CD4-positive, alpha-beta T cell (primary cell): ENCODE data around the gene MRAS. TPM values are rescaled to one million over a fixed set of nuclear protein-coding genes. Genes with fewer than 3 reads are reported as not detected.

Experiments
- ATAC-seq: fragments of 200-7000 bp; cut with Tn5 transposase; one replicate; pipeline ENCODE4 v1.10.0; 2022; ENCODE audit warnings: mild to moderate bottlenecking; ENCODE audit not compliant: poor library complexity
- CTCF ChIA-PET: fragments of 350-600 bp; sonication (Branson Sonifier 250); formaldehyde crosslinking; loops from one replicate; lab custom pipeline; 2021; ENCODE audit warnings: antibody characterized with exemption, inconsistent platforms; lab: Charles Lee
- POLR2A ChIA-PET: fragments of 350-600 bp; sonication (Branson Sonifier 250); formaldehyde crosslinking; loops from one replicate; lab custom pipeline; 2021; ENCODE audit warnings: antibody characterized with exemption, inconsistent platforms; lab: Charles Lee
- DNase-seq, 14 experiments: peaks; one replicate each; pipeline ENCODE4 v3.0.0-alpha.2; 2013 to 2020; ENCODE audit warnings: mixed read lengths in 2 of 14
- H3K27ac ChIP-seq, 2 donors: one replicate each; pipeline versions ENCODE4 v1.5.1 to v1.7.0; 2013; ENCODE audit warnings: low read length in 2 of 2, low read depth in 1 of 2, mild to moderate bottlenecking in 1 of 2
- H3K27me3 ChIP-seq, 2 experiments: 1 replicate in 1 of 2; 2 replicates in 1 of 2; pipeline versions ENCODE4 v1.6.1 to v1.7.0; 2013; ENCODE audit warnings: low read length in 2 of 2, control low read depth in 1 of 2, mild to moderate bottlenecking in 1 of 2, moderate library complexity in 1 of 2; ENCODE audit not compliant: insufficient read depth in 2 of 2, control insufficient read depth in 1 of 2
- H3K36me3 ChIP-seq: one replicate; pipeline ENCODE4 v1.6.1; 2013; ENCODE audit warnings: low read length, control low read depth; ENCODE audit not compliant: insufficient read depth
- H3K4me1 ChIP-seq: one replicate; pipeline ENCODE4 v1.6.1; 2013; ENCODE audit warnings: low read length, control low read depth; ENCODE audit not compliant: insufficient read depth
- H3K4me3 ChIP-seq: one replicate; pipeline ENCODE4 v1.5.1; 2013; ENCODE audit warnings: mild to moderate bottlenecking, low read length, moderate library complexity
- H3K9me3 ChIP-seq, 2 experiments: 1 replicate in 1 of 2; 2 replicates in 1 of 2; pipeline versions ENCODE4 v1.6.1 to v1.7.0; 2013; ENCODE audit warnings: low read length in 2 of 2, mild to moderate bottlenecking in 2 of 2, control low read depth in 1 of 2, moderate library complexity in 1 of 2; ENCODE audit not compliant: control insufficient read depth in 1 of 2, insufficient read depth in 1 of 2
- H3K27ac Mint-ChIP-seq: one replicate; pipeline ENCODE4 v1.8.0; 2020; ENCODE audit warnings: mixed read lengths
- H3K27me3 Mint-ChIP-seq: one replicate; pipeline ENCODE4 v1.8.0; 2021; ENCODE audit warnings: mixed read lengths
- H3K36me3 Mint-ChIP-seq: one replicate; pipeline ENCODE4 v1.8.0; 2021; ENCODE audit warnings: low read depth, mixed read lengths
- H3K4me1 Mint-ChIP-seq: one replicate; pipeline ENCODE4 v1.8.0; 2021; ENCODE audit warnings: low read depth, mixed read lengths
- H3K4me3 Mint-ChIP-seq: one replicate; pipeline ENCODE4 v1.8.0; 2020; ENCODE audit warnings: mild to moderate bottlenecking, mixed read lengths
- H3K9me3 Mint-ChIP-seq: one replicate; pipeline ENCODE4 v1.8.0; 2020; ENCODE audit warnings: mixed read lengths
- intact Hi-C, 2 experiments: fragments of 100-400 bp; cut with DNase I in 1 of 2; cut with micrococcal nuclease in 1 of 2; formaldehyde crosslinking; loops; one replicate each; pipeline versions ENCODE4 v1.15.1 to v1.9.0; 2023 to 2025; cut with DNase I, micrococcal nuclease
- total RNA-seq, 174 experiments: library from RNA in 2 of 174; stranded (reverse) in 2 of 174; gene quantifications; one replicate each; pipeline ENCODE4 v1.2.3 and lab custom pipeline; 2021 to 2026
- TF ChIP-seq, protein P1 (sequence below): fragments of 200-600 bp; IDR thresholded peaks from one replicate; pipeline ENCODE4 v1.8.0; 2022; ENCODE audit warnings: antibody characterized with exemption, mild to moderate bottlenecking

MRAS gene
- total RNA-seq, 2 experiments from 2014 or later = 0.45 to 0.47 TPM

DNA sequence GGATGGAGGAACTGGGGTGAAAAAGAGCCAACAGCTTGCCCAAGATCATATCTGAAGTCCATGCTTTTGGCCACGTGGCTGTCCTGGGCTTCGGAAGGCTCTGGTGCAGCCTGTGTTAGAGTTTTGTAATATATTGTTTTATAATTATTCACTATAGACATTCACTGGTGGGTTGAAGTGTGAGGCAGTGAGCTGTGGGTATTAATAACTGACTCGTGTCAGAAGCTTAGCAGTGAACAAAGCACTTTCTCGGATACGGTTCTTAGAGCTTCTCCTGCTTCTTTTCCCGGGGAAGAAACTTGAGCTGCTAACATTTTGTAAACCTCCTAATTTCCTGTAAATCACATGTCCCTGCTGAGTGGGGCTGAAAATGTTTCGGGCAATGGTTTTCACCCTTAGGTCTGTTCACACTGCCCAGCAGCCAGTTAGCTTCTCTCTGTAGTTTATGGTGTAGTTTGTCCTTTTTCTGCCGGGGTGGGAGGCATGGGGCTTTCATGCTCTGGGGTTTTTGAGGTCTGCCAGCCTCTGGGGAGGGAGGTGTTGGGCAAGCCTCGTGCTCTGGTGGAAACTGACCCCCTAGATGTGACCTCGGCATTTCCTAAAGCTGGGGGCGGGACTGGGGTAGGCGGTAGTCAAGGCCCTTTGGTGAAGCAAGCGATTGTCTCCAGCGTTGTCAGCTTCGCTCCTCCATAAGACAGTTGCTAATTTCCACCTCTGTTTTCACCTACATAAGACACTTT, 1.7 kb downstream of the MRAS start:
- H3K27ac Mint-ChIP-seq = no peak overlapping the region
- H3K4me3 Mint-ChIP-seq = peak overlapping the region; percentile 83
- H3K9me3 Mint-ChIP-seq = no peaks in the 10 kb centered on the region
- ChIA-PET POLR2A (no interaction called here), CTCF (no interaction called here)
- TF ChIP-seq, protein P1, sequence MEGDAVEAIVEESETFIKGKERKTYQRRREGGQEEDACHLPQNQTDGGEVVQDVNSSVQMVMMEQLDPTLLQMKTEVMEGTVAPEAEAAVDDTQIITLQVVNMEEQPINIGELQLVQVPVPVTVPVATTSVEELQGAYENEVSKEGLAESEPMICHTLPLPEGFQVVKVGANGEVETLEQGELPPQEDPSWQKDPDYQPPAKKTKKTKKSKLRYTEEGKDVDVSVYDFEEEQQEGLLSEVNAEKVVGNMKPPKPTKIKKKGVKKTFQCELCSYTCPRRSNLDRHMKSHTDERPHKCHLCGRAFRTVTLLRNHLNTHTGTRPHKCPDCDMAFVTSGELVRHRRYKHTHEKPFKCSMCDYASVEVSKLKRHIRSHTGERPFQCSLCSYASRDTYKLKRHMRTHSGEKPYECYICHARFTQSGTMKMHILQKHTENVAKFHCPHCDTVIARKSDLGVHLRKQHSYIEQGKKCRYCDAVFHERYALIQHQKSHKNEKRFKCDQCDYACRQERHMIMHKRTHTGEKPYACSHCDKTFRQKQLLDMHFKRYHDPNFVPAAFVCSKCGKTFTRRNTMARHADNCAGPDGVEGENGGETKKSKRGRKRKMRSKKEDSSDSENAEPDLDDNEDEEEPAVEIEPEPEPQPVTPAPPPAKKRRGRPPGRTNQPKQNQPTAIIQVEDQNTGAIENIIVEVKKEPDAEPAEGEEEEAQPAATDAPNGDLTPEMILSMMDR = no peak
- no peaks in the 10 kb centered on the region for H3K36me3 ChIP-seq
- H3K27me3 Mint-ChIP-seq = peaks cover 51% of the 10 kb centered on the region
- H3K9me3 ChIP-seq = no peaks in the 10 kb centered on the region
- no peak overlapping the region for H3K4me3 ChIP-seq
- H3K27me3 ChIP-seq = peaks cover 25 to 26% of the 10 kb centered on the region in 2 experiments
- H3K4me1 ChIP-seq = peaks cover 9% of the 10 kb centered on the region
- intact Hi-C loops = loop anchor here in 1 of 2 experiments (5.0 kb wide), 1 partner anchor 168 kb away; no protein-coding TSS in a partner anchor
- DNase-seq (no peak), ATAC-seq (no peak)
- H3K27ac ChIP-seq = no peak overlapping the region
- H3K4me1 Mint-ChIP-seq = peaks cover 9% of the 10 kb centered on the region
- H3K36me3 Mint-ChIP-seq = no peaks in the 10 kb centered on the region

- no peaks in the 10 kb centered on the region for H3K9me3 Mint-ChIP-seq
- H3K27ac Mint-ChIP-seq = no peak overlapping the region
- Histone ChIP-seq H3K27me3 (peaks cover 22 to 24% of the 10 kb centered on the region in 2 experiments), H3K9me3 (no peaks in the 10 kb centered on the region), H3K4me3 (no peak overlapping the region), H3K4me1 (peaks cover 9% of the 10 kb centered on the region), H3K27ac (no peak overlapping the region), H3K36me3 (no peaks in the 10 kb centered on the region)
- no peaks in the 10 kb centered on the region for H3K36me3 Mint-ChIP-seq
- DNase-seq = no peak
- CTCF ChIA-PET = no interaction called here
- H3K4me1 Mint-ChIP-seq = peaks cover 9% of the 10 kb centered on the region
- ATAC-seq = no peak
- H3K4me3 Mint-ChIP-seq = no peak overlapping the region
- POLR2A ChIA-PET = no interaction called here
- TF ChIP-seq, protein P1 = no peak
- intact Hi-C loops = no loop called here
- H3K27me3 Mint-ChIP-seq = peaks cover 43% of the 10 kb centered on the region
Observed at GRCh38 chr3:138351151-138351550, 2.8 kb downstream of the MRAS start.

DNA sequence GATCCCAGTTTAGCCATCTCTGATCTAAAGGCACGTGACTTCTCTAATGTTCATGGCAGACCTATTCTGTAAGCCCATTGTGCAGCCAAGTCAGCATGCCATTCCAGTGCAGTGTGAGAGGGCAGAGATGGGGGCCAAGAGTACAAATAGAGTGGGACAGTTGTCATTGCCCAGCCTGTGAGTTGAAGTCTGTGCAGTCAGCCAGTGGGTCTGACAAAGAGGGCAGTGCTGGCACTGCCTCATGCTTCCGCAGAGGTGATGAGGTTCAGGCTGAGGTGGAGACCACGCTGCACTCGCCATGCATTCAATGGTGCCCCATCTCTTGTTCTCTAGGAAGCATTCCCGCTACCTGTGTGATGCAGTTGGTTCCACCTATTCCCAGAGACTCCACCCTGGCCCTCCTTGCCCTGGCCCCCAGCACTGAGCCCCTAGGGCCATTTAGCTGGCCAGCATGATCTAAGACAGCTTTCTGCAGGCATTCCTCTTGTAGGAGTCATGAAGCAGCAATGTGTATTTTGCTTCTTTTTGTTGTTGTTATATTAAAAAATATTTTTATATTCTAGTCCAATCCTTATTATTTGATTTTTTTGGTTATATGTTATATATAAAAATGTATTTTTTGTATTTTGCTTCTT, 3.7 kb downstream of the MRAS start:
- Histone ChIP-seq H3K27me3 (peaks cover 15 to 17% of the 10 kb centered on the region in 2 experiments), H3K4me1 (peaks cover 9% of the 10 kb centered on the region), H3K4me3 (no peak overlapping the region), H3K36me3 (no peaks in the 10 kb centered on the region), H3K27ac (no peak overlapping the region), H3K9me3 (no peaks in the 10 kb centered on the region)
- H3K36me3 Mint-ChIP-seq = no peaks in the 10 kb centered on the region
- H3K27ac Mint-ChIP-seq = no peak overlapping the region
- CTCF ChIA-PET = interaction anchor here (0.6 kb wide), 1 partner anchor 143 kb away, joined by 3 read pairs; no protein-coding TSS in a partner anchor
- no peak overlapping the region for H3K4me3 Mint-ChIP-seq
- ATAC-seq (no peak), DNase-seq (no peak)
- intact Hi-C loops = no loop called here
- peaks cover 8% of the 10 kb centered on the region for H3K4me1 Mint-ChIP-seq
- H3K9me3 Mint-ChIP-seq = no peaks in the 10 kb centered on the region
- H3K27me3 Mint-ChIP-seq = peaks cover 34% of the 10 kb centered on the region
- TF ChIP-seq, protein P1 = no peak
- POLR2A ChIA-PET = no interaction called here
